Mesendoderm (in vitro differentiated cells): ENCODE data around the gene CDH23.

ENCODE experiments used
- DNase-seq: peaks from one replicate; pipeline ENCODE4 v3.0.0; 2013
- H2AK5ac ChIP-seq: 2 replicates; pipeline ENCODE4 v1.6.1; 2013; ENCODE audit warnings: low read length, inconsistent platforms
- H2BK120ac ChIP-seq: 2 replicates; pipeline ENCODE4 v1.6.1; 2013; ENCODE audit warnings: low read depth, mild to moderate bottlenecking, low read length, moderate library complexity, mixed read lengths
- H2BK15ac ChIP-seq: replicated peaks from 2 replicates; pipeline ENCODE4 v1.6.1; 2013; ENCODE audit warnings: low read depth, mild to moderate bottlenecking, moderate library complexity
- H2BK5ac ChIP-seq: 2 replicates; pipeline ENCODE4 v1.6.1; 2013; ENCODE audit warnings: low read length, inconsistent platforms
- H3K18ac ChIP-seq: 2 replicates; pipeline ENCODE4 v1.6.1; 2013; ENCODE audit warnings: mild to moderate bottlenecking, low read length, mixed read lengths
- H3K23ac ChIP-seq: one replicate; pipeline ENCODE4 v1.6.1; 2013; ENCODE audit warnings: low read length
- H3K27ac ChIP-seq: 2 replicates; pipeline ENCODE4 v1.5.1; 2013; ENCODE audit warnings: low read depth, mild to moderate bottlenecking, inconsistent platforms, low read length, moderate library complexity
- H3K27me3 ChIP-seq: 2 replicates; pipeline ENCODE4 v1.6.1; 2013; ENCODE audit warnings: low read length, control low read depth, mild to moderate bottlenecking, inconsistent platforms; ENCODE audit not compliant: insufficient read depth, poor library complexity
- H3K36me3 ChIP-seq: 2 replicates; pipeline ENCODE4 v1.6.1; 2013; ENCODE audit warnings: low read length, inconsistent platforms; ENCODE audit not compliant: control insufficient read depth, insufficient read depth
- H3K4ac ChIP-seq: one replicate; pipeline ENCODE4 v1.6.1; 2013; ENCODE audit warnings: low read depth, mild to moderate bottlenecking, low read length, moderate library complexity
- H3K4me1 ChIP-seq: 2 replicates; pipeline ENCODE4 v1.6.1; 2013; ENCODE audit warnings: low read depth, low read length, inconsistent platforms; ENCODE audit not compliant: control insufficient read depth
- H3K4me2 ChIP-seq: 2 replicates; pipeline ENCODE4 v1.6.1; 2013; ENCODE audit warnings: low read length
- H3K4me3 ChIP-seq: 2 replicates; pipeline ENCODE4 v1.5.1; 2013; ENCODE audit warnings: mild to moderate bottlenecking, low read length
- H3K56ac ChIP-seq: one replicate; pipeline ENCODE4 v1.6.1; 2013; ENCODE audit warnings: low read length
- H3K79me1 ChIP-seq: 2 replicates; pipeline ENCODE4 v1.6.1; 2013; ENCODE audit warnings: low read length, inconsistent platforms
- H3K79me2 ChIP-seq: 2 replicates; pipeline ENCODE4 v1.6.1; 2013; ENCODE audit warnings: mild to moderate bottlenecking, low read length; ENCODE audit not compliant: control insufficient read depth, insufficient read depth
- H3K9ac ChIP-seq: 2 replicates; pipeline ENCODE4 v1.6.1; 2013; ENCODE audit warnings: low read length, inconsistent platforms
- H4K5ac ChIP-seq: one replicate; pipeline ENCODE4 v1.6.1; 2013; ENCODE audit warnings: low read length
- H4K8ac ChIP-seq: one replicate; pipeline ENCODE4 v1.6.1; 2013; ENCODE audit warnings: low read depth, mild to moderate bottlenecking, control low read depth, low read length, moderate library complexity
- WGBS: extraction: QIAGEN DNeasy Blood & Tissue Kit; methylation state at CpG from one replicate; pipeline ENCODE4 v1.1.7; 2013; ENCODE audit warnings: low lambda C conversion rate, missing lambda C conversion rate; ENCODE audit not compliant: insufficient coverage; ENCODE audit errors: extremely low coverage; 5-methylcytosine and 5-hydroxymethylcytosine counted together

Gene CDH23

DNA sequence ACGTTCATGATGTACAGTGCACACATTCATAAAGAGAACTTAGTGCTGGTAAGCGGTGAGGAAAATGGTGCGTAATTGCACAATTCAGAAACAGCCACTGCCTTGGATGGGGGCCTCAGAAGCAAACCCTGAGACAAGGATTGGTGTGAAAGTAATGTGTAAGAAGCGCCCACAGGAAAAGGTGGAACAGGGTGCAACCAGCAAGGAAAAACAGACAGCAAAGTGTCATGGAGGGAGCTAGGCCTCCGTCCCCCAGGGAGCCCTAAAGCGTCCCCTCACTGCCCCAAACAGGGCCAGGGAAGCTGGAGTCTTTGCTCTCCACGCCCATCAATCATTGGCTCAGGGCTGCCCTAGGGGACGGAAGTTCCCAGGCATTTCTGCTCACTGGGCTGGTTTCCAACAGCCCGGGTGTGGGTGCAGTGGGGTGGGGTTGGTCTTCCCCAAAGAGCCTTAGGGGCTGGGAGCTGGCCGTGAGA is 332.5 kb downstream of the CDH23 start:
- no peak overlapping the region for H4K8ac ChIP-seq
- H2AK5ac ChIP-seq = no peak overlapping the region
- no peak overlapping the region for H3K4me3 ChIP-seq
- no peak overlapping the region for H2BK15ac ChIP-seq
- no peaks in the 10 kb centered on the region for H3K79me1 ChIP-seq
- no peak overlapping the region for H2BK5ac ChIP-seq
- H3K4me2 ChIP-seq = no peak overlapping the region
- no peaks in the 10 kb centered on the region for H3K36me3 ChIP-seq
- no peaks in the 10 kb centered on the region for H3K4me1 ChIP-seq
- H3K27ac ChIP-seq = no peak overlapping the region
- peak overlapping the region; percentile 34 for H3K56ac ChIP-seq
- H2BK120ac ChIP-seq = no peak overlapping the region
- no peak overlapping the region for H4K5ac ChIP-seq
- no peaks in the 10 kb centered on the region for H3K27me3 ChIP-seq
- no peak overlapping the region for H3K4ac ChIP-seq
- no peak overlapping the region for H3K23ac ChIP-seq
- no peak for DNase-seq
- no peak overlapping the region for H3K9ac ChIP-seq
- whole genome bisulfite sequencing = no CpG with 5 or more reads among the region's 10 CpGs
- H3K18ac ChIP-seq = no peak overlapping the region
- no peaks in the 10 kb centered on the region for H3K79me2 ChIP-seq

DNA sequence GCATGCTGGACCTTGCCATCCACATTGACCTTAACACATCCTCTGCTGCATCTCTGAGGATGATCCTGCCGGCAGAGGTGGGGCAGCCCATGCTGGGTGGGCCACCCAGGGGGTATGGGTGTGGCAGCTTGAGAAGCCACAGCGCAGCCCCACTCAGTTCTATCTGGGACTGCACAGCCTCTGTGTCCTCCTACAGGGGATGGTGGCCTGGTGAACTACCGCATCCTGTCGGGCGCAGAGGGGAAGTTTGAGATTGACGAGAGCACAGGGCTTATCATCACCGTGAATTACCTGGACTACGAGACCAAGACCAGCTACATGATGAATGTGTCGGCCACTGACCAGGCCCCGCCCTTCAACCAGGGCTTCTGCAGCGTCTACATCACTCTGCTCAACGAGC is 335.1 kb downstream of the CDH23 start:
- Histone ChIP-seq H4K8ac (no peak overlapping the region), H3K27ac (no peak overlapping the region), H2BK120ac (no peak overlapping the region), H2AK5ac (no peak overlapping the region), H3K4me1 (no peaks in the 10 kb centered on the region), H3K36me3 (no peaks in the 10 kb centered on the region), H3K4me3 (no peak overlapping the region), H3K27me3 (no peaks in the 10 kb centered on the region), H4K5ac (no peak overlapping the region), H3K4me2 (no peak overlapping the region), H3K56ac (no peak overlapping the region), H3K23ac (no peak overlapping the region), H2BK15ac (no peak overlapping the region), H3K79me2 (no peaks in the 10 kb centered on the region), H3K18ac (no peak overlapping the region), H3K79me1 (no peaks in the 10 kb centered on the region), H2BK5ac (no peak overlapping the region), H3K4ac (no peak overlapping the region), H3K9ac (no peak overlapping the region)
- no CpG with 5 or more reads among the region's 12 CpGs for WGBS
- no peak for DNase-seq

DNA sequence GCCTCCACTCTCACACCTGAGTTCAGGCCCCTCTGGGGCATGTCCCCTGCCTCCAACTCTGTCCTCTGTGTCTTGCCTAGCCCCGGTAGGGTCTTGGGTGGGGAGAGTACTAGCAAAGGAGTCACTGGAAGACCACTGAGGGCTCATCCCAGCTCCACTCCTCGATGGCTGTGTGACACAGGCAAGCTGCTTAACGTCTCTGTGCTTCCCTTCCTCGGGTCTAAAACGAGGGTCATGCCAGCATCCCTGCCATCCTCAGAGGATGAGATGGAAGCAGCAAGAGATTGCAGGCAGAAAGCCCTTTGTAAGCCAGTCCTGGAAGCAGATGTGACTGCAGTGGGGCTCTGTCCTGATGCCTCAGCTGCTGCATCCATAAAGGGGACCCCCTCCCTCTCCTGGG is 338.1 kb downstream of the CDH23 start:
- H3K9ac ChIP-seq = no peak overlapping the region
- H3K36me3 ChIP-seq = no peaks in the 10 kb centered on the region
- no peak overlapping the region for H3K4ac ChIP-seq
- H2BK5ac ChIP-seq = no peak overlapping the region
- no peak overlapping the region for H3K18ac ChIP-seq
- H2BK15ac ChIP-seq = no peak overlapping the region
- H3K27me3 ChIP-seq = no peaks in the 10 kb centered on the region
- no peak overlapping the region for H3K4me2 ChIP-seq
- H2AK5ac ChIP-seq = no peak overlapping the region
- H3K27ac ChIP-seq = no peak overlapping the region
- H3K79me1 ChIP-seq = no peaks in the 10 kb centered on the region
- no peak for DNase-seq
- WGBS = no CpG with 5 or more reads among the region's 5 CpGs
- no peak overlapping the region for H4K8ac ChIP-seq
- H3K4me3 ChIP-seq = no peak overlapping the region
- H3K23ac ChIP-seq = no peak overlapping the region
- H3K79me2 ChIP-seq = no peaks in the 10 kb centered on the region
- no peak overlapping the region for H3K56ac ChIP-seq
- H2BK120ac ChIP-seq = no peak overlapping the region
- no peaks in the 10 kb centered on the region for H3K4me1 ChIP-seq
- H4K5ac ChIP-seq = no peak overlapping the region

DNA sequence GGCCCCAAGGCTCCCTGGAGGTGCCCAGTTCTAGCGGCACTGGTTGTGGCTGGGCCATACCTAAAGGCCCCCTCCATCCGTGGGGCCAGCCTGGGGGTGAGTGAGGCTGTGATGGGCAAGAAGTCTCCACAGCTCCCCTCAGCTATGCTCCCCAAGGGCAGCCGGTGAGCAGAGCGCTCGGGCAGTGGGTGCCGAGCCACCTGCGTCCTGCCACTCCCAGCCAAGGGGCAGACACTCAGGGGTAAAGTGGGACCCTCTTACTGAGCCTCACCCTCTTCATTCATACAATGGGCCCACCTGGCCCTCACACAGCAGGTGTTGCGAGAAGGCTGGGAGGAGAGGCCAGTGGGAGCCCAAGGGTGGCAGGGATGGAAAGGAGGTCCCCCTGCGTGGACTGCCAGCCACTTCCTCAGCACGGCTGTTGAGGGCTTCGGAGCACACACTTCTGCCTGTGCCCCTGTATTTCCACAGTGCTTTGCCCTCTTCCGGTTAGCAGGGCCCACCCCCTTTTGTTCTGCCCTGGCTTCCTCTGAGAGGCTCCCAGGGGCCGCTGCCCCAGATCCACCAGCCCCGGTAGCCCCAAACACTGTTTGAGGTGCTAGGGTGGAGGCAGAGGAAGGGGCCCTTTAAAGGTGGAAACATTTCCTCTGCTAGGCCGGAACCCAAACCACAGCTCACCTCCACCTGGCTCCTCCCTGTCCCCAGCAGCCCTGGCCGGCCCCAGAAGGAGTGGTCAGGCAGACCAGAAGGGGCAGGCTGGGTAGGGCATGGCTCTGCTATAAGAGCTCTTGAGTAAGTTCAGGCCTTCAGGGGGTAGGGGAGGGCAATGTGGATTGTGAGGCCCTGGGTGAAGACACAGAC is 339.2 kb downstream of the CDH23 start:
- Histone ChIP-seq H3K36me3 (no peaks in the 10 kb centered on the region), H3K9ac (no peak overlapping the region), H3K4me3 (no peak overlapping the region), H3K4ac (no peak overlapping the region), H3K4me1 (no peaks in the 10 kb centered on the region), H3K56ac (peak overlapping the region; percentile 12), H3K27ac (no peak overlapping the region), H2BK120ac (no peak overlapping the region), H3K4me2 (no peak overlapping the region), H3K79me2 (no peaks in the 10 kb centered on the region), H2BK15ac (no peak overlapping the region), H4K5ac (no peak overlapping the region), H3K23ac (no peak overlapping the region), H4K8ac (no peak overlapping the region), H2AK5ac (no peak overlapping the region), H3K27me3 (no peaks in the 10 kb centered on the region), H3K18ac (no peak overlapping the region), H3K79me1 (no peaks in the 10 kb centered on the region), H2BK5ac (no peak overlapping the region)
- no CpG with 5 or more reads among the region's 16 CpGs for WGBS
- DNase-seq = no peak

DNA sequence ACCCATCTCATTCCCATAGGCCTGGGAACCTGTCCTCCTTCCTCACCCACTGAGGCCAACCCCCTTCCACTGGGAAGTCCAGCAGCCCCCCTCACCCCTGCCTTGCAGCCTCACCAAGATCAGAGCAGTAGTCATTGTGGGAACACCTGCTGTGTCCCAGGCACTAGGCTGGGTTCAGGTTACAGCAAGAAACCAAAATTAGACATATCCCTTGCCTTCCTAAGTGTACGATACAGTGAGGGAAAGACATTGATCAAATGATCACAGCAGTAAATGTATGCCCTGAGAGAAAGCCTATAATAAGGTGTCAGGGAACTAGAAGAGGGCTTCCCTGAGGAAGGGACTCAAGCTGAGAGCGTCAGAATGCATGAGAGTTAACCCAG is 339.8 kb downstream of the CDH23 start:
- Histone ChIP-seq H3K4me2 (no peak overlapping the region), H3K36me3 (no peaks in the 10 kb centered on the region), H3K27ac (no peak overlapping the region), H2BK120ac (no peak overlapping the region), H3K18ac (no peak overlapping the region), H4K8ac (no peak overlapping the region), H3K56ac (no peak overlapping the region), H3K23ac (no peak overlapping the region), H2BK15ac (no peak overlapping the region), H3K79me1 (no peaks in the 10 kb centered on the region), H3K27me3 (no peaks in the 10 kb centered on the region), H2BK5ac (no peak overlapping the region), H3K4ac (no peak overlapping the region), H3K4me3 (no peak overlapping the region), H2AK5ac (no peak overlapping the region), H4K5ac (no peak overlapping the region), H3K9ac (no peak overlapping the region), H3K4me1 (no peaks in the 10 kb centered on the region), H3K79me2 (no peaks in the 10 kb centered on the region)
- no CpG with 5 or more reads among the region's 2 CpGs for WGBS
- DNase-seq = no peak
